ENCODE data around the gene ITGB8. TPM values are rescaled to one million over a fixed set of nuclear protein-coding genes. Genes with fewer than 3 reads are reported as not detected.

The ITGB8 gene
- total RNA-seq, 1 experiment from 2014 or later, result 2.4 TPM

DNA sequence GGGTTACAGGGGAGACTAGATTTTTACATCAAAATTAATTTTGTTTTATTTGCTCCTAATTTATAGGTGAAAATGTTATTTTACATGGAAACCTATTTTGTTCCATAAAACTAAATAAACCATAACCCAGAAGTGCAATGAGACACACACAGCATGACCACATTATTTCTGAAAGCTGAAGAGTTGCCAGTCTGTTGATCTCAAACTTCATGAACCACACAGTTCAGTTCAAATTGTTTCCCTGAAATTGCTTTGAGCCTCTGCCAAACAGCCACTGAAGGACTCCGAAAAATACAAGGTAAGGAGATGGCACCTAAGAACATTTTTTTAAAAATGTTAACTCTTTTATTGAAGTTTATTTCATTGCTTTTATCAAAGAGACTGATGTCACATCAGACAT lies 25.0 kb upstream of the ITGB8 start:
- BruUV-seq (replicated peaks), result no TSS peak
- ChIA-PET RAD21 (ENCODE audit: low non-redundant PET in 1 of 2, low total read pairs in 2 of 2, uncharacterized antibody in 2 of 2, unreplicated experiment in 2 of 2) (no interaction called here), POLR2A (no interaction called here), CTCF (no interaction called here)
- intact Hi-C loops (cut with micrococcal nuclease), result no loop called here
- no peaks in the 10 kb centered on the region for H3K36me3 ChIP-seq (ENCODE audit: control insufficient read depth in 1 of 2, insufficient read depth in 2 of 2, low read length in 2 of 2)
- H3K9ac ChIP-seq (ENCODE audit: low read length), result no peak overlapping the region
- no peak overlapping the region for H3K27ac ChIP-seq (ENCODE audit: low read depth, low read length)
- TF ChIP-seq, protein P1, sequence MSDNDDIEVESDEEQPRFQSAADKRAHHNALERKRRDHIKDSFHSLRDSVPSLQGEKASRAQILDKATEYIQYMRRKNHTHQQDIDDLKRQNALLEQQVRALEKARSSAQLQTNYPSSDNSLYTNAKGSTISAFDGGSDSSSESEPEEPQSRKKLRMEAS (IDR thresholded peaks at IDR 0.05), result no peak
- TF ChIP-seq EZH2phosphoT487 (IDR thresholded peaks at IDR 0.05; ENCODE audit: borderline replicate concordance) (no peak), EGR1 (IDR thresholded peaks at IDR 0.05; ENCODE audit: low read depth) (no peak), SP1 (IDR thresholded peaks at IDR 0.05; ENCODE audit: low read depth) (no peak)
- no peaks in the 10 kb centered on the region for H3K79me2 ChIP-seq (ENCODE audit: insufficient read depth, low read length)
- no peak for DNase-seq (ENCODE audit: low read depth, low spot score)
- no peak overlapping the region for H2AFZ ChIP-seq (ENCODE audit: low read depth, low read length, poor library complexity, severe bottlenecking)
- ATAC-seq, result no peak
- H3K9me3 ChIP-seq (ENCODE audit: control insufficient read depth in 1 of 2, insufficient read depth in 1 of 2, low read depth in 1 of 2, low read length in 2 of 2), result no peaks in the 10 kb centered on the region
- H3K4me3 ChIP-seq (replicated peaks in 1 of 2; ENCODE audit: low read depth in 1 of 2, low read length in 2 of 2), result no peak overlapping the region
- H3K27me3 ChIP-seq (ENCODE audit: insufficient read depth, low read length), result no peaks in the 10 kb centered on the region
- H4K20me1 ChIP-seq (ENCODE audit: insufficient read depth), result no peaks in the 10 kb centered on the region
- no peaks in the 10 kb centered on the region for H3K4me1 ChIP-seq (ENCODE audit: control insufficient read depth in 1 of 2, insufficient read depth in 2 of 2, low read length in 2 of 2)
- no peak overlapping the region for H3K4me2 ChIP-seq (ENCODE audit: low read length)
- no peaks in the 10 kb centered on the region; the same call in 1 of the 2 replicates for H3K9me2 ChIP-seq (ENCODE audit: insufficient read depth)

DNA sequence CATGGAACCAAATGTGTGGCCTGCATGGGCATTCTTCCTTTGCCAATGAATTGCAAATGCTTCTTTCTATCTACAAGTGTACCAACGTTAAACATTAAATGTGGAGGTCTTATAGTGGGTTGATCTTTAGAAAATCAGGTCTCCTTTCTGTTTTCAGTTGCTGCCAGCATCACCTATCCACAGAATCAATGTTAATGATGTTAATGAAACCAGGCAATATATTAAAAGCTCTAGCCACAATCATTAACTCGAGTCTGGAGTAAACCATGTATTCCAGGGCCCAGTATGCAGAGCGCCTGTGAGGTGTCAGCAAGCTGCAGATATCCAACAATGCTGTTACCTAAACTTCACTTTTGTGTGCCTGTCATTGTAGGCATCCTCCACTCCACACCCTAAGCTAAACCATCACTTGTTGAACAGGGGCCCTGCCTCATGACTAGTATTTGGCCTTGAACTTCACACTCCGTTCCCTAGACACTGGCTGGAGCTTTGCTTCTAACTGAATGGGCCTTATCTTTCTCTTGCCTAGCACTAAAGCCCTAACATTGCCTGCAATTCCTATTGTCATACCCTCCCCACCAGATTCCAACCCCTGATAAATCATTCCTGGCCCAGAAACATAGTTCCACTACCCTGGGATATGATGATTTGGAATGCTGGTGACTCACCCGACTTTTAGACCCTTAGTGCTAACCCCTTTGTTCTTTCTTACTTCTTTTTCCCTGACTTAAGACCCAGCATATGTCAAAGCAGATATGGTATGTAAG lies 24.3 kb upstream of the ITGB8 start:
- no peak overlapping the region for H3K4me2 ChIP-seq (ENCODE audit: low read length)
- no peaks in the 10 kb centered on the region for H3K9me3 ChIP-seq (ENCODE audit: control insufficient read depth in 1 of 2, insufficient read depth in 1 of 2, low read depth in 1 of 2, low read length in 2 of 2)
- ATAC-seq (no peak), DNase-seq (ENCODE audit: low read depth, low spot score) (no peak)
- no peak overlapping the region for H3K9ac ChIP-seq (ENCODE audit: low read length)
- ChIA-PET POLR2A (no interaction called here), CTCF (interaction anchor here (1.2 kb wide), 1 partner anchor 552 kb away, joined by 3 read pairs; no protein-coding TSS in a partner anchor), RAD21 (ENCODE audit: low non-redundant PET in 1 of 2, low total read pairs in 2 of 2, uncharacterized antibody in 2 of 2, unreplicated experiment in 2 of 2) (no interaction called here)
- TF ChIP-seq SIN3A (IDR thresholded peaks at IDR 0.05; ENCODE audit: low read depth), result no peak
- no peak for TF ChIP-seq RAD21 (IDR thresholded peaks at IDR 0.05; ENCODE audit: low read depth)
- TF ChIP-seq, protein P2, sequence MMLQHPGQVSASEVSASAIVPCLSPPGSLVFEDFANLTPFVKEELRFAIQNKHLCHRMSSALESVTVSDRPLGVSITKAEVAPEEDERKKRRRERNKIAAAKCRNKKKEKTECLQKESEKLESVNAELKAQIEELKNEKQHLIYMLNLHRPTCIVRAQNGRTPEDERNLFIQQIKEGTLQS (IDR thresholded peaks at IDR 0.05), result no peak
- TF ChIP-seq ZNF274 (IDR thresholded peaks at IDR 0.05; ENCODE audit: low read depth, low read length), result no peak
- TF ChIP-seq JUND (IDR thresholded peaks at IDR 0.05), result no peak
- H3K9me2 ChIP-seq (ENCODE audit: insufficient read depth), result no peaks in the 10 kb centered on the region; the same call in 1 of the 2 replicates
- H2AFZ ChIP-seq (ENCODE audit: low read depth, low read length, poor library complexity, severe bottlenecking), result no peak overlapping the region
- H3K27me3 ChIP-seq (ENCODE audit: insufficient read depth, low read length), result no peaks in the 10 kb centered on the region
- no peak overlapping the region for H3K27ac ChIP-seq (ENCODE audit: low read depth, low read length)
- intact Hi-C loops (cut with micrococcal nuclease), result no loop called here
- H3K79me2 ChIP-seq (ENCODE audit: insufficient read depth, low read length), result no peaks in the 10 kb centered on the region
- H3K36me3 ChIP-seq (ENCODE audit: control insufficient read depth in 1 of 2, insufficient read depth in 2 of 2, low read length in 2 of 2), result no peaks in the 10 kb centered on the region
- no peaks in the 10 kb centered on the region for H3K4me1 ChIP-seq (ENCODE audit: control insufficient read depth in 1 of 2, insufficient read depth in 2 of 2, low read length in 2 of 2)
- no peaks in the 10 kb centered on the region for H4K20me1 ChIP-seq (ENCODE audit: insufficient read depth)
- BruUV-seq (replicated peaks), result no TSS peak
- H3K4me3 ChIP-seq (replicated peaks in 1 of 2; ENCODE audit: low read depth in 1 of 2, low read length in 2 of 2), result no peak overlapping the region
